Neural progenitor cell (in vitro differentiated cells): ENCODE measurements around the gene TSPAN4. TPM values are rescaled to one million over a fixed set of nuclear protein-coding genes. Genes with fewer than 3 reads are reported as not detected.

Experiments
- DNase-seq: peaks from one replicate; pipeline ENCODE4 v3.0.0-alpha.2; 2016; ENCODE audit warnings: low spot score
- H2AFZ ChIP-seq: fragments of 200-600 bp; sonication (generic); replicated peaks from 2 replicates; pipeline ENCODE4 v1.6.1; 2016; ENCODE audit warnings: antibody characterized with exemption
- H3F3A ChIP-seq: fragments of 200-600 bp; sonication (generic); 2 replicates; pipeline ENCODE4 v1.6.1; 2016; ENCODE audit warnings: antibody characterized with exemption, low read depth
- H3K27ac ChIP-seq: fragments of 200-600 bp; sonication (generic); 2 replicates; pipeline ENCODE4 v1.5.1; 2016; ENCODE audit warnings: mild to moderate bottlenecking
- H3K27me3 ChIP-seq: fragments of 200-600 bp; sonication (generic); 2 replicates; pipeline ENCODE4 v1.6.1; 2016; ENCODE audit warnings: mild to moderate bottlenecking, moderate library complexity
- H3K36me3 ChIP-seq: fragments of 200-600 bp; sonication (generic); 2 replicates; pipeline ENCODE4 v1.5.1; 2016
- H3K4me1 ChIP-seq: fragments of 200-600 bp; sonication (generic); 2 replicates; pipeline ENCODE4 v1.6.1; 2016; ENCODE audit warnings: mixed run types
- H3K4me2 ChIP-seq: fragments of 200-600 bp; sonication (generic); 2 replicates; pipeline ENCODE4 v1.6.1; 2016
- H3K4me3 ChIP-seq: fragments of 200-600 bp; sonication (generic); 2 replicates; pipeline ENCODE4 v1.5.1; 2016
- H3K79me2 ChIP-seq: fragments of 200-600 bp; sonication (generic); 2 replicates; pipeline ENCODE4 v1.6.1; 2016; ENCODE audit warnings: low read depth
- H3K9ac ChIP-seq: fragments of 200-600 bp; sonication (generic); 2 replicates; pipeline ENCODE4 v1.6.1; 2016
- H3K9me3 ChIP-seq: fragments of 200-600 bp; sonication (generic); 2 replicates; pipeline ENCODE4 v1.5.1; 2016; ENCODE audit warnings: low read depth
- H4K20me1 ChIP-seq: fragments of 200-600 bp; sonication (generic); 2 replicates; pipeline ENCODE4 v1.6.1; 2016; ENCODE audit warnings: low read depth
- H3K27ac Mint-ChIP-seq: 3 replicates; pipeline ENCODE4 v1.8.0; 2021; ENCODE audit warnings: mixed read lengths
- H3K27me3 Mint-ChIP-seq: 2 replicates; pipeline ENCODE4 v1.8.0; 2022; ENCODE audit warnings: low read depth, mild to moderate bottlenecking, inconsistent platforms, moderate library complexity, mixed read lengths; ENCODE audit not compliant: insufficient read depth
- H3K36me3 Mint-ChIP-seq: 3 replicates; pipeline ENCODE4 v1.8.0; 2021; ENCODE audit warnings: mixed read lengths
- H3K4me1 Mint-ChIP-seq: 3 replicates; pipeline ENCODE4 v1.8.0; 2021; ENCODE audit warnings: mixed read lengths
- H3K4me3 Mint-ChIP-seq: 3 replicates; pipeline ENCODE4 v1.8.0; 2021; ENCODE audit warnings: mild to moderate bottlenecking, moderate library complexity, mixed read lengths
- H3K9me3 Mint-ChIP-seq: 3 replicates; pipeline ENCODE4 v1.8.0; 2020; ENCODE audit warnings: mixed read lengths
- CTCF ChIP-seq: fragments of 200-600 bp; sonication (generic); IDR thresholded peaks from 2 replicates; pipeline ENCODE4 v1.5.1; 2017; ENCODE audit warnings: antibody characterized with exemption, mild to moderate bottlenecking
- EZH2 ChIP-seq: fragments of 200-600 bp; sonication (generic); IDR thresholded peaks from 2 replicates; pipeline ENCODE4 v1.6.1; 2017; ENCODE audit warnings: antibody characterized with exemption, mild to moderate bottlenecking, moderate library complexity
- EZH2phosphoT487 ChIP-seq: fragments of 200-600 bp; sonication (generic); IDR thresholded peaks from 2 replicates; pipeline ENCODE4 v1.6.1; 2017; ENCODE audit warnings: antibody characterized with exemption
- total RNA-seq: library from RNA; depleted of rRNA; stranded (reverse); fragments of >200 nt; gene quantifications from 2 replicates; pipeline ENCODE4 v1.2.3, GENCODE V29; 2015; ENCODE audit warnings: low replicate concordance

TSPAN4 gene
- total RNA-seq, 1 donor from 2014 or later, result 19.6 TPM

- Histone ChIP-seq H3K4me2 (peak overlapping the region; percentile 38), H3K27me3 (no peaks in the 10 kb centered on the region), H3K4me3 (no peak overlapping the region), H3K9ac (no peak overlapping the region), H3K36me3 (no peaks in the 10 kb centered on the region), H4K20me1 (peaks cover 24% of the 10 kb centered on the region), H3K27ac (no peak overlapping the region), H2AFZ (no peak overlapping the region), H3K79me2 (no peaks in the 10 kb centered on the region), H3F3A (peaks cover 6% of the 10 kb centered on the region), H3K9me3 (no peaks in the 10 kb centered on the region), H3K4me1 (peaks cover 19% of the 10 kb centered on the region)
- TF ChIP-seq EZH2phosphoT487 (no peak), CTCF (no peak), EZH2 (no peak)
- peaks cover 2% of the 10 kb centered on the region for H3K27me3 Mint-ChIP-seq
- H3K36me3 Mint-ChIP-seq, result no peaks in the 10 kb centered on the region
- H3K4me3 Mint-ChIP-seq, result no peak overlapping the region
- no peaks in the 10 kb centered on the region for H3K9me3 Mint-ChIP-seq
- no peak overlapping the region for H3K27ac Mint-ChIP-seq
- DNase-seq, result peak; percentile 56
- H3K4me1 Mint-ChIP-seq, result peaks cover 12% of the 10 kb centered on the region
Measured at GRCh38 chr11:862081-862661, 19.5 kb downstream of the TSPAN4 start.

- peaks cover 8% of the 10 kb centered on the region for H3F3A ChIP-seq
- Mint-ChIP-seq H3K4me3 (no peak overlapping the region), H3K27ac (no peak overlapping the region), H3K4me1 (peaks cover 12% of the 10 kb centered on the region), H3K36me3 (no peaks in the 10 kb centered on the region), H3K27me3 (peaks cover 2% of the 10 kb centered on the region), H3K9me3 (no peaks in the 10 kb centered on the region)
- TF ChIP-seq EZH2 (no peak), CTCF (no peak), EZH2phosphoT487 (no peak)
- peak overlapping the region; percentile 26 for H3K27ac ChIP-seq
- no peaks in the 10 kb centered on the region for H3K27me3 ChIP-seq
- no peak for DNase-seq
- H3K9ac ChIP-seq, result peak overlapping the region; percentile 18
- H3K4me3 ChIP-seq, result no peak overlapping the region
- no peaks in the 10 kb centered on the region for H3K36me3 ChIP-seq
- H4K20me1 ChIP-seq, result peaks cover 24% of the 10 kb centered on the region
- H3K79me2 ChIP-seq, result no peaks in the 10 kb centered on the region
- H3K4me1 ChIP-seq, result peaks cover 19% of the 10 kb centered on the region
- no peaks in the 10 kb centered on the region for H3K9me3 ChIP-seq
- H3K4me2 ChIP-seq, result peak overlapping the region; percentile 30
- H2AFZ ChIP-seq, result no peak overlapping the region
Measured at GRCh38 chr11:862696-863022, 20.0 kb downstream of the TSPAN4 start.

- Mint-ChIP-seq H3K36me3 (no peaks in the 10 kb centered on the region), H3K27me3 (peaks cover 2% of the 10 kb centered on the region), H3K9me3 (no peaks in the 10 kb centered on the region), H3K4me3 (no peak overlapping the region), H3K4me1 (peaks cover 12% of the 10 kb centered on the region), H3K27ac (peak overlapping the region; percentile 72)
- Histone ChIP-seq H2AFZ (no peak overlapping the region), H3K4me2 (peak overlapping the region; percentile 30), H3K27me3 (no peaks in the 10 kb centered on the region), H4K20me1 (peaks cover 27% of the 10 kb centered on the region), H3K4me3 (no peak overlapping the region), H3K9me3 (no peaks in the 10 kb centered on the region), H3F3A (peaks cover 8% of the 10 kb centered on the region), H3K4me1 (peaks cover 19% of the 10 kb centered on the region), H3K79me2 (no peaks in the 10 kb centered on the region), H3K36me3 (no peaks in the 10 kb centered on the region), H3K9ac (peak overlapping the region; percentile 18), H3K27ac (peak overlapping the region; percentile 26)
- DNase-seq, result no peak
- TF ChIP-seq CTCF, result no peak
- no peak for TF ChIP-seq EZH2phosphoT487
- no peak for TF ChIP-seq EZH2
Measured at GRCh38 chr11:863023-863909, 20.6 kb downstream of the TSPAN4 start.
